Fibroblast of the aortic adventitia (primary cell): ENCODE data around the gene SDCBP2. TPM values are rescaled to one million over a fixed set of nuclear protein-coding genes. Genes with fewer than 3 reads are reported as not detected.

Experiments used
- DNase-seq: peaks from one replicate; pipeline ENCODE4 v3.0.0-alpha.2; 2010; ENCODE audit warnings: low read depth
- H3K4me3 ChIP-seq: 2 replicates; pipeline ENCODE4 v1.5.1; 2011; ENCODE audit warnings: low read depth, mild to moderate bottlenecking, control low read depth, low read length, moderate library complexity
- CTCF ChIP-seq: IDR thresholded peaks from 2 replicates; pipeline ENCODE4 v1.5.1; 2011; ENCODE audit warnings: mild to moderate bottlenecking, low read length, control low read depth, inconsistent platforms; ENCODE audit not compliant: insufficient read depth
- total RNA-seq: library from RNA; depleted of rRNA; stranded (reverse); fragments of >200 nt; gene quantifications from 2 replicates; pipeline ENCODE4 v1.2.3, GENCODE V29; 2012; ENCODE audit warnings: low replicate concordance

SDCBP2 gene
- total RNA-seq, 1 donor, result 1.4 TPM

- H3K4me3 ChIP-seq, result no peak overlapping the region
- TF ChIP-seq CTCF, result no peak
- no peak for DNase-seq
Measured at GRCh38 chr20:1312904-1313235, 16.1 kb downstream of the SDCBP2 start.

GRCh38 chr20:1312308-1312707 is 16.6 kb downstream of the SDCBP2 start:
- no peak for TF ChIP-seq CTCF
- H3K4me3 ChIP-seq, result no peak overlapping the region
- no peak for DNase-seq

- H3K4me3 ChIP-seq, result no peak overlapping the region
- TF ChIP-seq CTCF, result no peak
- no peak for DNase-seq
Measured at GRCh38 chr20:1310506-1311190, 18.3 kb downstream of the SDCBP2 start.

GRCh38 chr20:1310071-1310470 is 18.9 kb downstream of the SDCBP2 start:
- H3K4me3 ChIP-seq, result no peak overlapping the region
- DNase-seq, result no peak
- TF ChIP-seq CTCF, result no peak

GRCh38 chr20:1309439-1309847 is 19.5 kb downstream of the SDCBP2 start:
- TF ChIP-seq CTCF, result no peak
- no peak for DNase-seq
- no peak overlapping the region for H3K4me3 ChIP-seq

GRCh38 chr20:1308702-1309095 is 20.2 kb downstream of the SDCBP2 start:
- no peak for TF ChIP-seq CTCF
- no peak for DNase-seq
- no peak overlapping the region for H3K4me3 ChIP-seq

- no peak for TF ChIP-seq CTCF
- no peak overlapping the region for H3K4me3 ChIP-seq
- no peak for DNase-seq
Measured at GRCh38 chr20:1308067-1308701, 20.8 kb downstream of the SDCBP2 start.
